Natural killer cell (primary cell): Measurements from ENCODE around the gene MAP1LC3B. TPM values are rescaled to one million over a fixed set of nuclear protein-coding genes. Genes with fewer than 3 reads are reported as not detected.

Experiments used
- ATAC-seq, 3 donors: fragments of 150-1000 bp in 2 of 3; fragments of 200-7000 bp in 1 of 3; cut with Tn5 transposase; 1 replicate in 1 of 3; 2 replicates in 2 of 3; pipeline ENCODE4 v1.10.0; 2021; ENCODE audit warnings: mild to moderate bottlenecking in 2 of 3, moderate library complexity in 2 of 3
- DNase-seq, 2 donors: peaks; one replicate each; pipeline versions ENCODE4 v3.0.0 to v3.0.0-alpha.2; 2013 to 2021; ENCODE audit warnings: mixed read lengths in 1 of 2
- H3K27ac ChIP-seq: one replicate; pipeline ENCODE4 v1.5.1; 2013; ENCODE audit warnings: mild to moderate bottlenecking, low read length
- H3K27me3 ChIP-seq: one replicate; pipeline ENCODE4 v1.6.1; 2013; ENCODE audit warnings: low read length; ENCODE audit not compliant: control insufficient read depth, insufficient read depth
- H3K36me3 ChIP-seq: one replicate; pipeline ENCODE4 v1.6.1; 2013; ENCODE audit warnings: low read length; ENCODE audit not compliant: control insufficient read depth, insufficient read depth
- H3K4me1 ChIP-seq: one replicate; pipeline ENCODE4 v1.6.1; 2013; ENCODE audit warnings: low read length; ENCODE audit not compliant: control insufficient read depth, insufficient read depth
- H3K4me3 ChIP-seq: one replicate; pipeline ENCODE4 v1.5.1; 2013; ENCODE audit warnings: low read length
- H3K9me3 ChIP-seq: one replicate; pipeline ENCODE4 v1.6.1; 2013; ENCODE audit warnings: low read length; ENCODE audit not compliant: control insufficient read depth, insufficient read depth
- H3K27ac Mint-ChIP-seq, 2 donors: one replicate each; pipeline ENCODE4 v1.8.0; 2022; ENCODE audit warnings: mild to moderate bottlenecking in 2 of 2, mixed read lengths in 2 of 2, moderate library complexity in 1 of 2
- H3K27me3 Mint-ChIP-seq, 2 donors: one replicate each; pipeline ENCODE4 v1.8.0; 2022; ENCODE audit warnings: low read depth in 2 of 2, mixed read lengths in 2 of 2
- H3K36me3 Mint-ChIP-seq: one replicate; pipeline ENCODE4 v1.8.0; 2022; ENCODE audit warnings: mixed read lengths
- H3K4me1 Mint-ChIP-seq, 2 donors: one replicate each; pipeline ENCODE4 v1.8.0; 2022; ENCODE audit warnings: mixed read lengths in 2 of 2
- H3K4me3 Mint-ChIP-seq: one replicate; pipeline ENCODE4 v1.8.0; 2022; ENCODE audit warnings: mild to moderate bottlenecking, moderate library complexity, mixed read lengths
- H3K9me3 Mint-ChIP-seq, 2 donors: one replicate each; pipeline ENCODE4 v1.8.0; 2022; ENCODE audit warnings: mixed read lengths in 2 of 2
- CTCF ChIP-seq: fragments of 200-600 bp; IDR thresholded peaks from one replicate; pipeline ENCODE4 v1.8.0; 2022; ENCODE audit warnings: antibody characterized with exemption
- WGBS: methylation state at CpG from one replicate; pipeline ENCODE4 v1.1.7; 2013; ENCODE audit warnings: missing lambda C conversion rate; ENCODE audit not compliant: insufficient coverage; 5-methylcytosine and 5-hydroxymethylcytosine counted together
- intact Hi-C: fragments of 100-400 bp; cut with micrococcal nuclease; formaldehyde crosslinking; loops from one replicate; pipeline ENCODE4 v1.14.2; 2022
- total RNA-seq, 4 donors: library from RNA; stranded (reverse); fragments of 120-200 nt in 1 of 4; gene quantifications; one replicate each; pipeline versions ENCODE4 v1.2.3 to v1.2.4, GENCODE V29; 2013 to 2022

The MAP1LC3B gene
- total RNA-seq, 3 donors from 2014 or later (not counting 1 experiment from before 2014, with no cell fraction given), result 171 to 220 (median 172) TPM

DNA sequence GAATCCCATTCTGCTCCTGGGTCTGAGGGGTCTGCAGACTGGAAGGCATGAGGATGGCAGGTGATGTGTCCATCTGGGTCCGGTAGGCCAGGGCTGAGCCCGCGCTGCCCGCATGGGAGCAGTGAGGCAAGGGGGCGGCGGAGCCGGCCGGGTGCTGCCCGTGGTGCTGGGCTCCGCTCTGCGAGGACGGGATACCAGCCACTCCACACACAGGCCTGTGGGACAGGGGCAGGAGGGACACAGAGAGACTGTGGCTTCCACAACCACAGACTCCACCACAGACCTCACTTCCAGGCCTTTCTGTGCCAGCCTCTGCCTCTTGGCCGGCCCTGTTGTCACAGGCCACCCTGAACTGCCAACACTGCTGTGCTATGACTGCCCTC lies 25.4 kb downstream of the MAP1LC3B start:
- intact Hi-C loops, result loop anchor here (2.0 kb wide), 1 partner anchor 217 kb away; no protein-coding TSS in a partner anchor
- Mint-ChIP-seq H3K4me1 (no peaks in the 10 kb centered on the region), H3K4me3 (no peak overlapping the region), H3K9me3 (no peaks in the 10 kb centered on the region), H3K27ac (no peak overlapping the region), H3K36me3 (peaks cover 7% of the 10 kb centered on the region), H3K27me3 (no peaks in the 10 kb centered on the region)
- ATAC-seq, result no peak
- TF ChIP-seq CTCF, result no peak
- DNase-seq, result no peak
- Histone ChIP-seq H3K27me3 (no peaks in the 10 kb centered on the region), H3K4me1 (no peaks in the 10 kb centered on the region), H3K36me3 (peaks cover 11% of the 10 kb centered on the region), H3K4me3 (no peak overlapping the region), H3K9me3 (no peaks in the 10 kb centered on the region), H3K27ac (no peak overlapping the region)
- 98% methylated on average over 13 of the region's 13 CpGs for WGBS

GRCh38 chr16:87418216-87418615 lies 26.1 kb downstream of the MAP1LC3B start:
- DNase-seq (no peak), ATAC-seq (no peak)
- no peak overlapping the region for H3K4me3 Mint-ChIP-seq
- Histone ChIP-seq H3K4me3 (no peak overlapping the region), H3K4me1 (no peaks in the 10 kb centered on the region), H3K9me3 (no peaks in the 10 kb centered on the region), H3K27me3 (no peaks in the 10 kb centered on the region), H3K27ac (no peak overlapping the region), H3K36me3 (peaks cover 10% of the 10 kb centered on the region)
- H3K27ac Mint-ChIP-seq, result no peak overlapping the region
- peaks cover 7% of the 10 kb centered on the region for H3K36me3 Mint-ChIP-seq
- no peaks in the 10 kb centered on the region for H3K27me3 Mint-ChIP-seq
- 93% methylated on average over 18 of the region's 18 CpGs for WGBS
- H3K4me1 Mint-ChIP-seq, result no peaks in the 10 kb centered on the region
- intact Hi-C loops, result no loop called here
- no peaks in the 10 kb centered on the region for H3K9me3 Mint-ChIP-seq
- TF ChIP-seq CTCF, result no peak

DNA sequence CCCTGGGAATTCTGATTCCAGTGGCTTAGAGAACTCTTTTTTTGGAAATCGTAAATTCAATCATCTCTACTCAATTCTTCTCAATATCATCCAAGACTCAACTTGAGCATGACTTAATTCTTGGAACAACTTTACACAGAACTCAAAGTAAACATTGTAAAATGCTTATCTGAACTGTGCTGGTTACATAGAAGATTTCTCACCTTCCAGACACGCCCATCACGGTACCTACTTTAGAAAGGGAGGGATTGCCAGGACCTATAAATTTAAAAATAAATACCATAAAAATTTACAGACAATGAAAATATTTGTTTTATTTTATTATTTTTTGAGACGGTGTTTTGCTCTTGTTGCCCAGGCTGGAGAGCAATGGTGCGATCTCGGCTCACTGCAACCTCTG lies 26.5 kb downstream of the MAP1LC3B start:
- Mint-ChIP-seq H3K9me3 (no peaks in the 10 kb centered on the region), H3K36me3 (peaks cover 7% of the 10 kb centered on the region), H3K27me3 (no peaks in the 10 kb centered on the region), H3K4me1 (no peaks in the 10 kb centered on the region), H3K27ac (no peak overlapping the region), H3K4me3 (no peak overlapping the region)
- DNase-seq, result no peak
- Histone ChIP-seq H3K36me3 (peaks cover 10% of the 10 kb centered on the region), H3K27ac (no peak overlapping the region), H3K9me3 (no peaks in the 10 kb centered on the region), H3K4me1 (no peaks in the 10 kb centered on the region), H3K4me3 (no peak overlapping the region), H3K27me3 (no peaks in the 10 kb centered on the region)
- ATAC-seq, result no peak
- TF ChIP-seq CTCF, result no peak
- 84% methylated on average over 4 of the region's 6 CpGs for WGBS
- intact Hi-C loops, result no loop called here
